Aorta (tissue), 5 donors: ENCODE data around the gene HSD17B3. TPM values are rescaled to one million over a fixed set of nuclear protein-coding genes. Genes with fewer than 3 reads are reported as not detected.

Source experiments
- ATAC-seq: fragments of 200-7000 bp; cut with Tn5 transposase; one replicate; pipeline ENCODE4 v1.9.1; 2022; ENCODE audit warnings: moderate library complexity; ENCODE audit not compliant: low FRiP score
- DNase-seq, 2 donors: peaks; one replicate each; pipeline ENCODE4 v3.0.0-alpha.2; 2020
- H3K27ac ChIP-seq, 2 donors: one replicate each; pipeline ENCODE4 v1.5.1; 2013; ENCODE audit warnings: low read length in 2 of 2, mild to moderate bottlenecking in 2 of 2, moderate library complexity in 2 of 2, control low read depth in 1 of 2, inconsistent platforms in 1 of 2, low read depth in 1 of 2
- H3K27me3 ChIP-seq, 2 donors: one replicate each; pipeline ENCODE4 v1.6.1; 2013; ENCODE audit warnings: control low read depth in 1 of 2, low read length in 1 of 2, mild to moderate bottlenecking in 1 of 2, moderate library complexity in 1 of 2; ENCODE audit not compliant: insufficient read depth in 2 of 2, control insufficient read depth in 1 of 2
- H3K36me3 ChIP-seq, 2 donors: one replicate each; pipeline ENCODE4 v1.6.1; 2013; ENCODE audit warnings: control low read depth in 1 of 2, low read length in 1 of 2, mild to moderate bottlenecking in 1 of 2; ENCODE audit not compliant: insufficient read depth in 2 of 2, control insufficient read depth in 1 of 2
- H3K4me1 ChIP-seq, 2 donors: one replicate each; pipeline ENCODE4 v1.6.1; 2013; ENCODE audit warnings: low read length in 2 of 2, control low read depth in 1 of 2, mild to moderate bottlenecking in 1 of 2, moderate library complexity in 1 of 2; ENCODE audit not compliant: insufficient read depth in 2 of 2, control insufficient read depth in 1 of 2
- H3K4me3 ChIP-seq, 2 donors: one replicate each; pipeline ENCODE4 v1.5.1; 2013; ENCODE audit warnings: low read length in 2 of 2, control low read depth in 1 of 2, mild to moderate bottlenecking in 1 of 2
- H3K9me3 ChIP-seq: one replicate; pipeline ENCODE4 v1.6.1; 2013; ENCODE audit warnings: mild to moderate bottlenecking, low read length; ENCODE audit not compliant: control insufficient read depth
- WGBS, 2 donors: extraction: QIAGEN DNeasy Blood & Tissue Kit; methylation state at CpG; one replicate each; pipeline ENCODE4 v1.1.7; 2013; 5-methylcytosine and 5-hydroxymethylcytosine counted together
- intact Hi-C, 2 donors: fragments of 100-400 bp; cut with DNase I; formaldehyde crosslinking; loops; one replicate each; pipeline versions ENCODE4 v1.14.2 to v1.15.0; 2022
- polyA plus RNA-seq, 2 donors: library from polyadenylated mRNA; stranded (reverse); fragments of 200-250 nt; gene quantifications; one replicate each; pipeline ENCODE4 v1.2.3, GENCODE V29; 2013
- total RNA-seq, 2 donors: library from RNA; stranded (reverse); fragmentation: NEBNext Ultra II Directional; extraction: Animal tissue kit (Norgen Biotek cat#: 25700); gene quantifications; one replicate each; pipeline ENCODE4 v1.2.1, GENCODE V29; 2021
- donor health status: healthy with polysubstance abuse.
- donor health status: Bipolar disorder and iron deficiency.
- donor health status: DM: no; HTN: no; CAD: no.
- donor health status: DM: no; HTN: no; CAD: no.
- donor health status: DM: yes; HTN: yes; CAD: no.

The HSD17B3 gene
- total and polyA plus RNA-seq, 4 donors: 2.2 to 17.7 (median 2.6) TPM; not detected in 1

- no peak for ATAC-seq
- Histone ChIP-seq H3K27ac (no peak overlapping the region), H3K36me3 (no peaks in the 10 kb centered on the region), H3K4me3 (no peak overlapping the region), H3K9me3 (peaks cover 2% of the 10 kb centered on the region), H3K4me1 (no peaks in the 10 kb centered on the region), H3K27me3 (no peaks in the 10 kb centered on the region)
- DNase-seq: no peak
- intact Hi-C loops: no loop called here
- 60 to 70% methylated on average over 3 of the region's 3 CpGs for WGBS, 2 donors
These were observed 8.3 kb downstream of the HSD17B3 start for GRCh38 chr9:96293498-96294158.

- ATAC-seq (no peak), DNase-seq (no peak)
- H3K27ac ChIP-seq: no peak overlapping the region
- no peak overlapping the region for H3K4me3 ChIP-seq
- no peaks in the 10 kb centered on the region for H3K4me1 ChIP-seq
- no peaks in the 10 kb centered on the region for H3K27me3 ChIP-seq
- WGBS, 2 donors: 76 to 81% methylated on average over 2 of the region's 2 CpGs
- intact Hi-C loops: no loop called here
- H3K36me3 ChIP-seq: no peaks in the 10 kb centered on the region
- no peaks in the 10 kb centered on the region for H3K9me3 ChIP-seq
These were observed 12.6 kb downstream of the HSD17B3 start for GRCh38 chr9:96289392-96289791.

DNA sequence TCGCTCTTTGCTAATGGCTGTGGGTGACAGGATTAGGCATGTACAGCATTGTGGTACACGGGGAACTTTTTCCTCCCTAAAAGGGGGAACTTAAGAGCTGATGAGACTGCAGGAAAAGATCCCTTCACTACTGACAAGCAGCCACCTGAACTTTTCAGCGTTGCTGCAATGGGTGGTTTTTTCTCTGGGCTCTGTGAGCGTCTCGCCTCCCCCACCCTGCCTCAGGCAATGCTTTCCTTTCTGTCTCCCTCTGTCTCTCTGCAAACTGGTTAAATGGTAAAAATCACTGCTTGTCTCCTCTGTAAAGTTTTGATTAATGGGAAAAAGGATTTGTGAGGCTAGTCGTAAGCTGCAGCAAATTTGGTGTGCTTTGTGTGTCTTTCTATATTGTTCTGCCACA is 20.3 kb downstream of the HSD17B3 start:
- Histone ChIP-seq H3K36me3 (no peaks in the 10 kb centered on the region), H3K27ac (no peak overlapping the region), H3K4me3 (no peak overlapping the region), H3K9me3 (no peaks in the 10 kb centered on the region), H3K27me3 (no peaks in the 10 kb centered on the region), H3K4me1 (no peaks in the 10 kb centered on the region)
- ATAC-seq (no peak), DNase-seq (no peak)
- WGBS, 2 donors: 81 to 82% methylated on average over 6 of the region's 6 CpGs
- intact Hi-C loops: no loop called here

GRCh38 chr9:96279932-96280331 is 22.0 kb downstream of the HSD17B3 start:
- no peaks in the 10 kb centered on the region for H3K27me3 ChIP-seq
- ATAC-seq (no peak), DNase-seq (no peak)
- intact Hi-C loops: no loop called here
- H3K27ac ChIP-seq: no peak overlapping the region
- H3K4me3 ChIP-seq: no peak overlapping the region
- H3K36me3 ChIP-seq: no peaks in the 10 kb centered on the region
- H3K9me3 ChIP-seq: no peaks in the 10 kb centered on the region
- no peaks in the 10 kb centered on the region for H3K4me1 ChIP-seq
- WGBS, 2 donors: 92 to 95% methylated on average over 8 of the region's 8 CpGs

GRCh38 chr9:96274939-96275338 is 27.0 kb downstream of the HSD17B3 start:
- no peak overlapping the region for H3K4me3 ChIP-seq
- intact Hi-C loops: no loop called here
- no peak overlapping the region for H3K27ac ChIP-seq
- no peaks in the 10 kb centered on the region for H3K4me1 ChIP-seq
- DNase-seq (no peak), ATAC-seq (no peak)
- peaks cover 5% of the 10 kb centered on the region for H3K9me3 ChIP-seq
- H3K27me3 ChIP-seq: no peaks in the 10 kb centered on the region
- H3K36me3 ChIP-seq: no peaks in the 10 kb centered on the region
- WGBS, 2 donors: 66 to 79% methylated on average over 2 of the region's 2 CpGs

GRCh38 chr9:96270236-96270744 is 31.7 kb downstream of the HSD17B3 start:
- Histone ChIP-seq H3K4me3 (no peak overlapping the region), H3K27ac (no peak overlapping the region), H3K4me1 (no peaks in the 10 kb centered on the region), H3K36me3 (no peaks in the 10 kb centered on the region), H3K27me3 (no peaks in the 10 kb centered on the region), H3K9me3 (peaks cover 5% of the 10 kb centered on the region)
- 0 to 7% methylated on average over 1 of the region's 1 CpG for WGBS, 2 donors
- no peak for DNase-seq
- intact Hi-C loops: no loop called here
- no peak for ATAC-seq

GRCh38 chr9:96258967-96259366 is 43.0 kb downstream of the HSD17B3 start:
- H3K36me3 ChIP-seq: no peaks in the 10 kb centered on the region
- H3K4me3 ChIP-seq: no peak overlapping the region
- H3K9me3 ChIP-seq: no peaks in the 10 kb centered on the region
- WGBS, 2 donors: 92 to 96% methylated on average over 4 of the region's 4 CpGs
- no peaks in the 10 kb centered on the region for H3K4me1 ChIP-seq
- no peak for ATAC-seq
- H3K27me3 ChIP-seq: no peaks in the 10 kb centered on the region
- no peak overlapping the region for H3K27ac ChIP-seq
- no peak for DNase-seq
- intact Hi-C loops: no loop called here

GRCh38 chr9:96256800-96257199 is 45.2 kb downstream of the HSD17B3 start:
- ATAC-seq (no peak), DNase-seq (no peak)
- WGBS, 2 donors: 67 to 68% methylated on average over 9 of the region's 9 CpGs
- H3K4me3 ChIP-seq: no peak overlapping the region
- no peaks in the 10 kb centered on the region for H3K4me1 ChIP-seq
- H3K9me3 ChIP-seq: no peaks in the 10 kb centered on the region
- H3K27ac ChIP-seq: no peak overlapping the region
- no peaks in the 10 kb centered on the region for H3K27me3 ChIP-seq
- intact Hi-C loops: no loop called here
- no peaks in the 10 kb centered on the region for H3K36me3 ChIP-seq

- WGBS, 2 donors: 81 to 84% methylated on average over 18 of the region's 18 CpGs
- no peak overlapping the region for H3K4me3 ChIP-seq
- no peaks in the 10 kb centered on the region for H3K4me1 ChIP-seq
- H3K27ac ChIP-seq: no peak overlapping the region
- no peak for ATAC-seq
- DNase-seq: no peak
- H3K36me3 ChIP-seq: no peaks in the 10 kb centered on the region
- no peaks in the 10 kb centered on the region for H3K27me3 ChIP-seq
- no peaks in the 10 kb centered on the region for H3K9me3 ChIP-seq
- intact Hi-C loops: no loop called here
These were observed 46.3 kb downstream of the HSD17B3 start for GRCh38 chr9:96255698-96256097.
